Middle frontal gyrus (tissue), 1 donor: ENCODE data around the gene CENPN.

ENCODE experiments used
- DNase-seq: peaks from one replicate; pipeline ENCODE4 v3.0.0-alpha.2; 2015; ENCODE audit warnings: low spot score; ENCODE audit errors: extremely low spot score

Gene CENPN

GRCh38 chr16:80991792-80992430 is 15.1 kb upstream of the CENPN start:
- no peak for DNase-seq

GRCh38 chr16:80992676-80993293 is 14.2 kb upstream of the CENPN start:
- no peak for DNase-seq

- no peak for DNase-seq
Measured at GRCh38 chr16:80993307-80993706, 13.7 kb upstream of the CENPN start.

- no peak for DNase-seq
Measured at GRCh38 chr16:80993834-80994233, 13.2 kb upstream of the CENPN start.

- no peak for DNase-seq
Measured at GRCh38 chr16:80994451-80994850, 12.6 kb upstream of the CENPN start.

- DNase-seq: no peak
Measured at GRCh38 chr16:80996688-80997138, 10.3 kb upstream of the CENPN start.

- DNase-seq: no peak
Measured at GRCh38 chr16:80997139-80997798, 9.7 kb upstream of the CENPN start.

- DNase-seq: no peak
Measured at GRCh38 chr16:80997964-80998620, 8.9 kb upstream of the CENPN start.

- DNase-seq: no peak
Measured at GRCh38 chr16:81000873-81001272, 6.1 kb upstream of the CENPN start.

- no peak for DNase-seq
Measured at GRCh38 chr16:81001330-81001729, 5.7 kb upstream of the CENPN start.

- no peak for DNase-seq
Measured at GRCh38 chr16:81003064-81003463, 4.0 kb upstream of the CENPN start.

- no peak for DNase-seq
Measured at GRCh38 chr16:81003610-81004460, 3.2 kb upstream of the CENPN start.

- DNase-seq: peak; percentile 64
Measured at GRCh38 chr16:81004646-81005353, 2.2 kb upstream of the CENPN start.

- DNase-seq: no peak
Measured at GRCh38 chr16:81005610-81006161, 1.3 kb upstream of the CENPN start.

GRCh38 chr16:81006211-81006812 is 702 bp upstream of the CENPN start:
- DNase-seq: no peak

- no peak for DNase-seq
Measured at GRCh38 chr16:81008505-81008789, 1.4 kb downstream of the CENPN start.

- DNase-seq: no peak
Measured at GRCh38 chr16:81012974-81013373, 6.0 kb downstream of the CENPN start.

- DNase-seq: no peak
Measured at GRCh38 chr16:81014672-81015071, 7.7 kb downstream of the CENPN start.

- DNase-seq: no peak
Measured at GRCh38 chr16:81018496-81018895, 11.5 kb downstream of the CENPN start.

- DNase-seq: no peak
Measured at GRCh38 chr16:81026429-81026828, 19.4 kb downstream of the CENPN start.
